ENCODE measurements around the gene TPPP.

TPPP gene

GRCh38 chr5:654071-654778, 38.9 kb downstream of the TPPP start:
- no peak for DNase-seq (ENCODE audit: low read depth)
- TF ChIP-seq MYC (IDR thresholded peaks at IDR 0.05; ENCODE audit: low read depth, low read length) = no peak
- TF ChIP-seq MAX (IDR thresholded peaks at IDR 0.05; ENCODE audit: low read depth, low read length) = no peak
- TF ChIP-seq, protein P1, sequence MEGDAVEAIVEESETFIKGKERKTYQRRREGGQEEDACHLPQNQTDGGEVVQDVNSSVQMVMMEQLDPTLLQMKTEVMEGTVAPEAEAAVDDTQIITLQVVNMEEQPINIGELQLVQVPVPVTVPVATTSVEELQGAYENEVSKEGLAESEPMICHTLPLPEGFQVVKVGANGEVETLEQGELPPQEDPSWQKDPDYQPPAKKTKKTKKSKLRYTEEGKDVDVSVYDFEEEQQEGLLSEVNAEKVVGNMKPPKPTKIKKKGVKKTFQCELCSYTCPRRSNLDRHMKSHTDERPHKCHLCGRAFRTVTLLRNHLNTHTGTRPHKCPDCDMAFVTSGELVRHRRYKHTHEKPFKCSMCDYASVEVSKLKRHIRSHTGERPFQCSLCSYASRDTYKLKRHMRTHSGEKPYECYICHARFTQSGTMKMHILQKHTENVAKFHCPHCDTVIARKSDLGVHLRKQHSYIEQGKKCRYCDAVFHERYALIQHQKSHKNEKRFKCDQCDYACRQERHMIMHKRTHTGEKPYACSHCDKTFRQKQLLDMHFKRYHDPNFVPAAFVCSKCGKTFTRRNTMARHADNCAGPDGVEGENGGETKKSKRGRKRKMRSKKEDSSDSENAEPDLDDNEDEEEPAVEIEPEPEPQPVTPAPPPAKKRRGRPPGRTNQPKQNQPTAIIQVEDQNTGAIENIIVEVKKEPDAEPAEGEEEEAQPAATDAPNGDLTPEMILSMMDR (IDR thresholded peaks at IDR 0.05; ENCODE audit: low read depth, low read length) = no peak
- no peak for TF ChIP-seq POLR2A (IDR thresholded peaks at IDR 0.05; ENCODE audit: extremely low read depth, insufficient read length)
- no peak overlapping the region for H3K4me3 ChIP-seq (ENCODE audit: low read depth, low read length)

DNA sequence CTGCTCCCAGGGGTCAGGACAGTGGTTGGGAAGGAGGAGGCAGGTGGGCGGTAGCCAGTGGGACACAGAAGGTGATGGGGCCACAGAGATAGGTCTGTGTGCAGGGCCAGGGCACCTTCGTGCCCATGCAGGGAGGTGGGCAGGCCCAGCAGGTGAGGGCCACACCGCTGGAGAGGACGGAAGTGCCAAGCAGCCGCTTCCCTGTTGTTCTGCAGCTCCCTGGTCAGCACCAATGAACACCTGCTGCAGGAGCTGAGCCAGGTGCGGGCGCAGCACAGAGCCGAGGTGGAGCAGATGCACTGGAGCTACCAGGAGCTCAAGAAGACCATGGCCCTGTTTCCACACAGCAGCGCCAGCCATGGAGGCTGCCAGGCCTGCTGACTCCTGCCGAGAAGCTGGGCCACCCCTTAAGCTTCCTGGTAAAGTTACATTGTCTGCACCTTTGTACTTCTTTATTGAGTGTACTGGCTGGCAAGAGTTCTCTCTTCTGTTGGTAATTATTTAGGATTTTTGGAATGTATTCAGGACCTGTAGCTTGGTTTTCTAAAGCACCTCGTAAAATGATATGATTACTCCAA, 40.3 kb downstream of the TPPP start:
- TF ChIP-seq POLR2A (IDR thresholded peaks at IDR 0.05; ENCODE audit: extremely low read depth, insufficient read length) (no peak), MYC (IDR thresholded peaks at IDR 0.05; ENCODE audit: low read depth, low read length) (no peak)
- H3K4me3 ChIP-seq (ENCODE audit: low read depth, low read length) = no peak overlapping the region
- DNase-seq (ENCODE audit: low read depth) = no peak

DNA sequence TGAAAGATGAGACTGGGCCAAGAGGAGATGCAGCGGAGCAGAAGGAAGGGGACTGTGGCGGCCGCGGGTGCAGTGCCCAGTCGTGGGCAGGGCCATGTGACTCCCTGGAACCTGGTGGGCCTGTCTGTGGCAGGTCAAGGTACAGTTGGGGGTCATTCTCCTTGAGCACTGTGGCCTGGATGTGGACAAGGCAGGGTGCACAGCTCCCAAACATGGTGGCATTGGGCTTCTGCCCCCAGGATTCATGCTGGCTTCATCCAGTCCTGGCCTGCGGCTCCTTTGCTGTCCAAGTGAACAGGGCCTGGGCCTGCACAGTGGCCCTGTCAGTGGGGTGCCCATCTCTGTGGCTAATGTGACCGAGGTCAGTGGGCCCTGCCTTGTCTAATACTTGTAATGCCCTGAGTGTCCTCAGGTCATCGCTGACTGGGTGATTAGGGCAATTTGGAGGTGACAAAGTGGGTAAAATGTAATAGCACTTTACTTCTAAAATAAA, 41.1 kb downstream of the TPPP start:
- no peak for TF ChIP-seq MAX (IDR thresholded peaks at IDR 0.05; ENCODE audit: low read depth, low read length)
- no peak for TF ChIP-seq POLR2A (IDR thresholded peaks at IDR 0.05; ENCODE audit: extremely low read depth, insufficient read length)
- TF ChIP-seq MYC (IDR thresholded peaks at IDR 0.05; ENCODE audit: low read depth, low read length) = no peak
- TF ChIP-seq, protein P1 (IDR thresholded peaks at IDR 0.05; ENCODE audit: low read depth, low read length) = no peak
- DNase-seq (ENCODE audit: low read depth) = no peak
- H3K4me3 ChIP-seq (ENCODE audit: low read depth, low read length) = no peak overlapping the region

- DNase-seq (ENCODE audit: low read depth) = no peak
- TF ChIP-seq MYC (IDR thresholded peaks at IDR 0.05; ENCODE audit: low read depth, low read length) = no peak
- TF ChIP-seq MAX (IDR thresholded peaks at IDR 0.05; ENCODE audit: low read depth, low read length) = no peak
- TF ChIP-seq, protein P1 (IDR thresholded peaks at IDR 0.05; ENCODE audit: low read depth, low read length) = no peak
- TF ChIP-seq POLR2A (IDR thresholded peaks at IDR 0.05; ENCODE audit: extremely low read depth, insufficient read length) = no peak
- H3K4me3 ChIP-seq (ENCODE audit: low read depth, low read length) = no peak overlapping the region
Measured at GRCh38 chr5:651296-652022, 41.7 kb downstream of the TPPP start.

DNA sequence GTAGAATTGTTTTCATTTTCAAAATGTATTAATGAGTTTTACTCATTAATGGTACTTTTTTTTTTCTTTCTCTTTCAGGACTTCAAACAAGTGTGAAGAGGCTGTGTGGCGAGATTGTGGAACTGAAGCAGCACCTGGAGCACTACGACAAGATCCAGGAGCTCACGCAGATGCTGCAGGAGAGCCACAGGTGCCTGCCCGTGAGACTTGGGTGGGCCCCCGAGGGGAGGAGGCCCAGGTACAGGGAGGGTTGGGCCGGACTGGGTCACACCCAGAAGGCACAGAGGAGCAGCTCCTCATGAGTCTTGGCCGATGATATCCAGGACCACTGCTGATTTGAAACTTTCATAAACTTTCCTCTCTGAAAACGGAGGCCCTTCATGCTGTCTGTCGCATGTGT, 45.4 kb downstream of the TPPP start:
- no peak for TF ChIP-seq POLR2A (IDR thresholded peaks at IDR 0.05; ENCODE audit: extremely low read depth, insufficient read length)
- TF ChIP-seq MAX (IDR thresholded peaks at IDR 0.05; ENCODE audit: low read depth, low read length) = no peak
- TF ChIP-seq, protein P1 (IDR thresholded peaks at IDR 0.05; ENCODE audit: low read depth, low read length) = no peak
- TF ChIP-seq MYC (IDR thresholded peaks at IDR 0.05; ENCODE audit: low read depth, low read length) = no peak
- H3K4me3 ChIP-seq (ENCODE audit: low read depth, low read length) = no peak overlapping the region
- DNase-seq (ENCODE audit: low read depth) = no peak

DNA sequence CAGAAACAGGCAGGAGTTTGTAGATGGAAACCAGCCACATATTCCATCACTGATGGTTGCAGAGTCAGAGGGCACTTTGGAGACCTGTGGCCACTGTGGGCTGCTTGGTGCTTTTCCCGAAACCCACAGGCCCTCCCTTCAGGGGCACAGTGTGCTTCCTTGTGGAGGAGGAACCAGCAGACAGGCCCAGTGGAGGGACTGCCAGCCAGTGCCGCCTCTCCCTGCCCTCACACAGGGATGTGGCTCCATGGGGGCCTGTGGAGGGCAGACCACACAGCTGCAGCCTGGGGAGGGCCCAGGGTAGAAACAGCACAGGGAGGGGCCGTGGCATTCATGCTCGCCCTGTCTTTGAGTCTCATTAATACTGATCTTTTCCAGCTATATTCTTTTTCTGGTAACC, 45.8 kb downstream of the TPPP start:
- no peak overlapping the region for H3K4me3 ChIP-seq (ENCODE audit: low read depth, low read length)
- DNase-seq (ENCODE audit: low read depth) = no peak
- TF ChIP-seq MYC (IDR thresholded peaks at IDR 0.05; ENCODE audit: low read depth, low read length) = no peak
